Endothelial cell of umbilical vein (primary cell): ENCODE measurements around the gene MED29. TPM values are rescaled to one million over a fixed set of nuclear protein-coding genes. Genes with fewer than 3 reads are reported as not detected.
A peak's percentile ranks its signal among the peaks of the same experiment; 100 is the strongest.

Source experiments
- BruUV-seq: library from RNA; stranded (reverse); fragments of 400-500 nt; replicated peaks from 2 replicates; lab custom pipeline; 2021; lab: Mats Ljungman, UMichigan
- CTCF ChIA-PET: fragments of 300-600, 350-600 bp; sonication (Branson Sonifier 250); formaldehyde crosslinking; loops from one replicate; lab custom pipeline; 2021; ENCODE audit warnings: antibody characterized with exemption, inconsistent platforms; lab: Charles Lee
- POLR2A ChIA-PET: fragments of 300-600, 350-600 bp; sonication (Branson Sonifier 250); formaldehyde crosslinking; loops from one replicate; lab custom pipeline; 2021; ENCODE audit warnings: antibody characterized with exemption, inconsistent platforms; lab: Charles Lee
- DNase-seq: peaks from one replicate; pipeline ENCODE4 v3.0.0-alpha.2; 2011; ENCODE audit warnings: low read depth, low spot score
- FAIRE-seq: peaks from 2 replicates; lab custom pipeline; 2011; peaks lifted over from hg19 to GRCh38; lab: Jason Lieb, UNC
- H2AFZ ChIP-seq: 2 replicates; pipeline ENCODE4 v1.6.0; 2012; ENCODE audit warnings: low read depth, low read length, control low read depth, inconsistent platforms
- H3K27ac ChIP-seq: 2 replicates; pipeline ENCODE4 v1.5.1; 2011; ENCODE audit warnings: low read depth, mild to moderate bottlenecking, control low read depth, low read length, moderate library complexity; ENCODE audit not compliant: insufficient read depth
- H3K27me3 ChIP-seq, 2 experiments: 2 replicates each; pipeline versions ENCODE4 v1.6.0 to v1.6.1; 2011; ENCODE audit warnings: low read length in 2 of 2, mixed read lengths in 1 of 2; ENCODE audit not compliant: control insufficient read depth in 2 of 2, insufficient read depth in 2 of 2
- H3K36me3 ChIP-seq, 2 experiments: 2 replicates in 1 of 2; 3 replicates in 1 of 2; pipeline ENCODE4 v1.5.1; 2011; ENCODE audit warnings: low read length in 2 of 2, mild to moderate bottlenecking in 1 of 2, moderate library complexity in 1 of 2; ENCODE audit not compliant: control insufficient read depth in 2 of 2, insufficient read depth in 2 of 2; ENCODE audit errors: extremely low read depth in 1 of 2
- H3K4me1 ChIP-seq: 3 replicates; pipeline ENCODE4 v1.5.1; 2011; ENCODE audit warnings: mild to moderate bottlenecking, low read length; ENCODE audit not compliant: control insufficient read depth, insufficient read depth; ENCODE audit errors: extremely low read depth
- H3K4me2 ChIP-seq: 2 replicates; pipeline ENCODE4 v1.6.1; 2011; ENCODE audit warnings: low read length, control low read depth, mixed read lengths; ENCODE audit not compliant: insufficient read depth
- H3K4me3 ChIP-seq, 3 experiments: fragments of 200-600 bp in 1 of 3; sonication (generic), shearing (Covaris generic) in 1 of 3; replicated peaks in 1 of 3; 2 replicates each; pipeline ENCODE4 v1.5.1; 2011 to 2016; ENCODE audit warnings: control low read depth in 3 of 3, low read length in 3 of 3, mild to moderate bottlenecking in 2 of 3, inconsistent platforms in 1 of 3, low read depth in 1 of 3, moderate library complexity in 1 of 3; ENCODE audit not compliant: insufficient read depth in 1 of 3
- H3K79me2 ChIP-seq: 2 replicates; pipeline ENCODE4 v1.6.0; 2012; ENCODE audit warnings: low read length, inconsistent platforms; ENCODE audit not compliant: control insufficient read depth, insufficient read depth
- H3K9ac ChIP-seq: replicated peaks from 2 replicates; pipeline ENCODE3; 2011; ENCODE audit warnings: low read length, control low read depth; ENCODE audit not compliant: insufficient read depth; ENCODE audit errors: extremely low read depth
- H3K9me1 ChIP-seq: replicated peaks from 3 replicates; pipeline ENCODE4 v1.6.0; 2011; ENCODE audit warnings: mild to moderate bottlenecking, low read length; ENCODE audit not compliant: control insufficient read depth, insufficient read depth; ENCODE audit errors: extremely low read depth
- H3K9me3 ChIP-seq: replicated peaks from 2 replicates; pipeline ENCODE4 v1.5.1; 2012; ENCODE audit warnings: low read length, inconsistent platforms; ENCODE audit not compliant: control insufficient read depth, insufficient read depth
- H4K20me1 ChIP-seq: replicated peaks from 2 replicates; pipeline ENCODE3; 2011; ENCODE audit warnings: mild to moderate bottlenecking, low read length; ENCODE audit not compliant: control insufficient read depth, insufficient read depth; ENCODE audit errors: extremely low read depth
- CTCF ChIP-seq, 2 donors: IDR thresholded peaks; 1 replicate in 1 of 2; 2 replicates in 1 of 2; pipeline ENCODE4 v1.5.1; 2011; ENCODE audit warnings: low read length in 2 of 2, mild to moderate bottlenecking in 2 of 2, moderate library complexity in 2 of 2, control low read depth in 1 of 2, inconsistent platforms in 1 of 2, low read depth in 1 of 2; ENCODE audit not compliant: insufficient read depth in 1 of 2; ENCODE audit errors: extremely low read depth in 1 of 2
- EZH2 ChIP-seq: IDR thresholded peaks from 2 replicates; pipeline ENCODE4 v1.6.1; 2012; ENCODE audit warnings: borderline replicate concordance, low read depth, mild to moderate bottlenecking, moderate library complexity, low read length, inconsistent platforms; ENCODE audit not compliant: severe bottlenecking
- FOS ChIP-seq: IDR thresholded peaks from 2 replicates; pipeline ENCODE4 v1.6.1; 2011; ENCODE audit warnings: mild to moderate bottlenecking, low read length, moderate library complexity, borderline replicate concordance; ENCODE audit not compliant: insufficient read depth
- GATA2 ChIP-seq: IDR thresholded peaks from 2 replicates; pipeline ENCODE4 v1.7.0; 2011; ENCODE audit warnings: low read depth, mild to moderate bottlenecking, moderate library complexity, mixed read lengths, low read length; ENCODE audit not compliant: insufficient read length, insufficient read depth
- JUN ChIP-seq: IDR thresholded peaks from 2 replicates; pipeline ENCODE4 v1.6.1; 2011; ENCODE audit warnings: borderline replicate concordance, low read depth; ENCODE audit not compliant: insufficient read length, insufficient read depth
- MAX ChIP-seq: IDR thresholded peaks from 2 replicates; pipeline ENCODE4 v1.6.1; 2011; ENCODE audit not compliant: insufficient read depth, insufficient read length
- MYC ChIP-seq: IDR thresholded peaks from one replicate; pipeline ENCODE4 v1.6.1; 2011; ENCODE audit warnings: mild to moderate bottlenecking, low read depth, low read length
- POLR2A ChIP-seq: IDR thresholded peaks from 2 replicates; pipeline ENCODE4 v1.6.1; 2012; ENCODE audit warnings: low read depth, mild to moderate bottlenecking, control low read depth, low read length
- POLR2AphosphoS5 ChIP-seq: IDR thresholded peaks from 2 replicates; pipeline ENCODE4 v1.6.1; 2012; ENCODE audit warnings: low read depth, mild to moderate bottlenecking, control low read depth, low read length, moderate library complexity; ENCODE audit not compliant: insufficient read depth
- dilution Hi-C: fragments of 300-500 bp; cut with MboI; formaldehyde crosslinking; loops from one replicate; pipeline ENCODE4 v1.15.0; 2019; ENCODE audit warnings: low sequenced_read_pairs; ENCODE audit not compliant: extremely low pct_ligation_motif_present
- intact Hi-C: fragments of 100-400 bp; cut with micrococcal nuclease; formaldehyde crosslinking; loops from one replicate; pipeline ENCODE4 v1.10.0; 2022
- polyA plus RNA-seq, 4 experiments: library from polyadenylated mRNA; depleted of rRNA in 3 of 4; stranded (reverse) in 3 of 4; unstranded in 1 of 4; fragments of >200 nt; gene quantifications; 2 replicates each; pipeline versions ENCODE4 v1.2.1 to v1.2.3, GENCODE V29; 2011 to 2012; ENCODE audit warnings: missing spikeins in 1 of 4
- total RNA-seq: library from RNA; stranded (reverse); gene quantifications from 2 replicates; pipeline ENCODE4 v1.2.3, GENCODE V29; 2021

The MED29 gene
- total and polyA plus RNA-seq, 2 donors (not counting 3 experiments of a cell fraction or from before 2014, with no cell fraction given), result 25.5 to 50.4 TPM

DNA sequence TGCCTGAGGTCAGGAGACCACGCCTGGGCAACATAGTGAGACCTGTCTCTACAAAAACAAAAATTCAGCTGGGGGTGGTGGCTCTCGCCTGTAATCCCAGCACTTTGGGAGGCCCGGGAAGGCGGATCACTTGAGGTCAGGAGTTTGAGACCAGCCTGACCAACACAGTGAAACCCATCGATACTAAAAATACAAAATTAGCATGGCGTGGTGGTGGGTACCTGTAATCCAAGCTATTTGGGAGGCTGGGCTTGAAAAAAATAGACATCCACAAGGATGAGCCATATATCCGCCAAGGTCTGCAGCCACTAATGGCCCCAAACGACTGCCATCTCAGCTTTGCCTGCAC lies 41.5 kb downstream of the MED29 start:
- peaks cover 31% of the 10 kb centered on the region for H3K79me2 ChIP-seq
- intact Hi-C loops (loop anchor here (5.0 kb wide), 1 partner anchor 90 kb away; the partner anchor contains the start of gene SAMD4B), dilution Hi-C loops (no loop called here)
- H3K4me2 ChIP-seq, result no peak overlapping the region
- POLR2A ChIA-PET, result no interaction called here
- no peak overlapping the region for H2AFZ ChIP-seq
- peaks cover 11 to 16% of the 10 kb centered on the region in 2 experiments for H3K36me3 ChIP-seq
- H3K9me1 ChIP-seq, result no peaks in the 10 kb centered on the region
- DNase-seq (no peak), FAIRE-seq (peak; percentile 21)
- H3K9ac ChIP-seq, result no peak overlapping the region
- peak overlapping the region; percentile 97 for H3K27ac ChIP-seq
- TF ChIP-seq MYC (no peak), FOS (no peak), EZH2 (no peak), CTCF (IDR thresholded peaks at IDR 0.05; ENCODE audit: extremely low read depth in 1 of 2, insufficient read depth in 1 of 2, low read depth in 1 of 2, low read length in 2 of 2) (no peak)
- no peaks in the 10 kb centered on the region for H4K20me1 ChIP-seq
- CTCF ChIA-PET, result no interaction called here
- no peaks in the 10 kb centered on the region for H3K27me3 ChIP-seq
- BruUV-seq, result no TSS peak
- no peaks in the 10 kb centered on the region for H3K9me3 ChIP-seq
- H3K4me3 ChIP-seq, result no peak overlapping the region
- H3K4me1 ChIP-seq, result peaks cover 38% of the 10 kb centered on the region

DNA sequence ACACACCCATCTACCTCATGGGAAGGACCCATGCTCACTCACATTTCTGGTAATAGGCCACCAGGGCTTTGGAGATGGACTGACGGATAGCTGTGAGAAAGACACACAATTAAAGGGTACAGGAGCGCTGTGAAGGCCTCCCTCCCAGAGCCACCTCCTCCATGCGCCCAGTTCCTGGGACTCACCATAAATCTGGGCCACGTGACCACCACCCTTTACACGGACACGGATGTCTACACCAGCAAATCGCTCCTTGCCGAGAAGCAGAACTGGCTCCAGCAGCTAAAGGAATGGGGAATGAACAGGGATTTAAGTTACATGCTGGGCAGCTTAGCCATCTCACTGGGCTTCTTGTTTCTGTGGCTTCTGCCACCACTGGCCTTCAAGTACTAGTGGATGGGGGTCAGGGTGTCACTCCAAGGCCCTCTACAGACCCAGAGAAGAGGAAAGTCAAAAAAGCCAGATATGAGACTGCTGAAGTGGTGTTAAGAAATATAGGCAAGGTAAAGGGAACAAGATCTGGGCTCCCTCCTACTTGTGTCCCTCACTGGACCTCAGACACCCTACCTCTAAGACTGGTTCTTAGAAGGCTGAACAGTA lies 42.4 kb downstream of the MED29 start:
- H3K9me3 ChIP-seq, result no peaks in the 10 kb centered on the region
- POLR2A ChIA-PET, result interaction anchor here (0.6 kb wide), 1 partner anchor 44 kb away, joined by 3 read pairs; no protein-coding TSS in a partner anchor
- H3K4me1 ChIP-seq, result peaks cover 32% of the 10 kb centered on the region
- H2AFZ ChIP-seq, result no peak overlapping the region
- peak overlapping the region; percentile 96 for H3K27ac ChIP-seq
- H3K27me3 ChIP-seq, result no peaks in the 10 kb centered on the region
- intact Hi-C loops (loop anchor here (5.0 kb wide), 1 partner anchor 91 kb away; the partner anchor contains the start of gene SAMD4B), dilution Hi-C loops (no loop called here)
- H3K9ac ChIP-seq, result peak overlapping the region; percentile 100
- TF ChIP-seq MYC (no peak), POLR2AphosphoS5 (peak; percentile 9), JUN (no peak), MAX (no peak), CTCF (IDR thresholded peaks at IDR 0.05; ENCODE audit: extremely low read depth in 1 of 2, insufficient read depth in 1 of 2, low read depth in 1 of 2, low read length in 2 of 2) (no peak), POLR2A (peak; percentile 27), EZH2 (no peak), GATA2 (no peak), FOS (no peak)
- H3K4me2 ChIP-seq, result peak overlapping the region; percentile 84
- no peak for DNase-seq
- no TSS peak for BruUV-seq
- H3K4me3 ChIP-seq, result no peak overlapping the region
- H3K9me1 ChIP-seq, result no peaks in the 10 kb centered on the region
- FAIRE-seq, result no peak
- peaks cover 31% of the 10 kb centered on the region for H3K79me2 ChIP-seq
- CTCF ChIA-PET, result no interaction called here
- H3K36me3 ChIP-seq, result peaks cover 11 to 16% of the 10 kb centered on the region in 2 experiments
- H4K20me1 ChIP-seq, result no peaks in the 10 kb centered on the region
